Right renal cortex interstitium (tissue), 3 donors: Measurements from ENCODE around the gene PCCA. TPM values are rescaled to one million over a fixed set of nuclear protein-coding genes. Genes with fewer than 3 reads are reported as not detected.

Source experiments
- DNase-seq, 3 donors: peaks; one replicate each; pipeline ENCODE4 v3.0.0-alpha.2; 2013; ENCODE audit warnings: low read depth in 3 of 3, low spot score in 2 of 3
- polyA plus RNA-seq, 3 donors: library from polyadenylated mRNA; unstranded; fragments of 120-200 nt; gene quantifications; one replicate each; pipeline ENCODE4 v1.2.1, GENCODE V29; 2013; ENCODE audit not compliant: insufficient read length in 3 of 3

The PCCA gene
- polyA plus RNA-seq, 3 donors = 66.5 to 73.9 (median 66.7) TPM

DNA sequence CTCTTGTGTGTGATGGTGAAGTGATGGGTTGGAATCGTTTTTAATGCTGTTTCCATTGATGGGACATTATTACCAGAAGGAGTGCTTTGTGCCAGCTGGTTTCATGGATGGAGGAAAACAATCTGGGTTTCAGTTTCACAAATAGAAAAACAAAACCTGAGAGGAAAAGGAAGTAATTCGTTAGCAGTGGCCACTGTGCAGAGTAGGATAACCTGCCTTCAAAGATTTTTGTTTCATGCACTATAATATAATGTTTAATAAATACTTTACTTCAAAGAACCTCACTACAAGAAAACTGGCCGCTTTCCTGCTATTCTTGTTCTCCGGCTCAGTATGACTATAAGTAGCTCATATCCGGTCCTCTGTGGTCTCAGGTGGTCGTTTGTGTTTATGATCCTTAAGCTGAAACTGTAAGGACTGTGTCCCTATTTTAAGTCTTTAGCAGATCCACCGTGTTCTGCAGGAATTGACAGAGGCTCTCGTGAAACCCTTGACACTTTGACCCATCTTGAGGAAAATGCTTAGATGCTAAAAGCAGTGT, 395.0 kb downstream of the PCCA start:
- no peak for DNase-seq

DNA sequence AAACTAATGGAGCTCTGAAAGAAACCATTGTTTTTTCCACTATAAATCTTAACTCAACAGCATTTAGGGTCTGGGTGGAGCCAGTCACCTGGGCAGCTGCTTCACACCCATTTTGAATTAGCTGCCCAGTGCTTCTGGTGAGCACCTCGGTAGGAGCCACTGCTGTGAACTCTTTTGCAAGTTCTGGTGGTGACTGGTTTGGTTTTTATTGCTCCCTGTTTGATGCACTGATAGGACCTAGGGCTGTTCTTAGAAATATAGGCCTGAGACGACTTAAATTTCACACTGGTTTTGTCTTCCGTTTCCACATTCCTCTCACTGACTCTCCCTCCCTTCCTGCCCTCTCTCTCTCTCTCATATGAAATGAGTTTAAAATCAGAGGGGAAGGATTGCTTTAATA, 395.8 kb downstream of the PCCA start:
- no peak for DNase-seq

DNA sequence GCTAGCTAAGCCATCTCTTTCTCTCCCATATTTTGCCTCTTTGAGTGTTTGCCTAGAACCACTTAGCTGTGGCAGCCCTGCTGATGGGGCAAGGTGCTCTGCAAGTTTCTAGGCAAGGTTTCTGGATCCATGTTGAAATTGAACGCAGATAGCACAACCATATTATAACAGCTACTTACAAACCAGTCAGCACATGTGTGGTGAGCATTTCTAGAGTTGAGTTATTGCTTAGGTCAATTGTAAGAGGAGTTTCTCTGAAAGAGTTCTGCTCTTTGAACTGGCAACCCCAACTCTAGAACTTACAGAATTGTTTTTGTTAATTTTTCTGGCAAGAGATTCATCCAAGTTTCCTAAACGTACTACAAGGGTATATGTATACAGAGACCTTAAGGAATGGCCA, 396.4 kb downstream of the PCCA start:
- no peak for DNase-seq

DNA sequence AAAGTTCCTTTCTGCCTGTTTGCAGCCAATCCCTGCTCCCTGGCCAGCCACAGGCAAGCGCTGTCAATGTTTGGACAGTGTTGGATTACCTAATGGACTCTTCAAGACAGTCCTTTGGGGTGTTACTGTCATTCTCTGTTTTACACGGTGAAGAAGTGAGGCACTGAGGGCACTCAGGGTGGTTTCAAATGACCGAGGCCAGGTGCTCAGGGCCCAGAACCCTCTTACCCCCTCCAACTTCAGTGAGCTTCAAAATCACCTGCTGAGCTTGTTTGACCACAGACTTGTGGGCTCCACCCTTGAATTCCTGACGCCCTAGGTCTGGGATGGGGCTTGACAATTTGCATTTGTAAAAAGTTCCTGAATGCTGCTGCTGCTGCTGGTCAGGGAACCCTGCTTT, 401.8 kb downstream of the PCCA start:
- no peak for DNase-seq

- DNase-seq = no peak
Measured at GRCh38 chr13:100491164-100491842, 402.4 kb downstream of the PCCA start.

DNA sequence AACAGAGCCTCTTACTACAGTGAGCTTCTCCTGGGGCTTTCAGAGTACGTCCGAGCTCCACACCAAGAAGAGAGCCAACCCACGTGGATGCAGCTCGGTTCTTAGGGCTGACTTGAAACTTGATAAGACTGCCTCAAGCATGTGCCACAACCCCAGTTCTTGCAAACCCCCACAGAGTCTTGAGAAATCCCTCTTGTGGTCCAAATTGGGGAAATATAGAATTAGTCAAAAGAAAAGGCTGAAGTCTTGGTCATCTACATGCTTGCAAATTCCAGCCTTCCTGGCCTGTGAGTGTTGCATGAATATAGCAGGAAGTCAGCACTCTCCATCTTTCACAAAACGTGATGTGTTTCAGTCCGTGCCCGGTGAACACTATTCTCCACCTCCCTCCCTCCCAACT, 404.5 kb downstream of the PCCA start:
- DNase-seq = no peak

DNA sequence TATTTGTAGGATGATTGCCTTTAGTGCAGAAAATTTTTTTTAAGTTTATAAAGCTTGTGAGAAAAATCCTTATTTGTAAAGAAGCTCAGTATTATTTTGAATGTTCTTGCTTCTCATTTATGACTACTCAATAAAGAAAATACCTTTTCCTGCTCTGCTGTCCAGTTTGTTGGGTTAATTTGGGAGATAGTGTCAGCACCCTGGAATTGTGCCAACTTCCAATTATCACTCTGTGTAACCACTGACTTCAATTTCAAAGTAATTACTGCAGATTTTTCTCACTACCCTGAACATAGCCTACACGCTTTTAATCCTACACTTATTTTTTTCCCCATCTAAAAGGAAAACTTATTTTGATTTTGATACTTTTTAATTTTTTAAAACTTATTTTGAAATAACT, 406.6 kb downstream of the PCCA start:
- DNase-seq = no peak

- DNase-seq = no peak
Measured at GRCh38 chr13:100497389-100497788, 408.5 kb downstream of the PCCA start.

GRCh38 chr13:100502446-100502845, 413.6 kb downstream of the PCCA start:
- DNase-seq = no peak

DNA sequence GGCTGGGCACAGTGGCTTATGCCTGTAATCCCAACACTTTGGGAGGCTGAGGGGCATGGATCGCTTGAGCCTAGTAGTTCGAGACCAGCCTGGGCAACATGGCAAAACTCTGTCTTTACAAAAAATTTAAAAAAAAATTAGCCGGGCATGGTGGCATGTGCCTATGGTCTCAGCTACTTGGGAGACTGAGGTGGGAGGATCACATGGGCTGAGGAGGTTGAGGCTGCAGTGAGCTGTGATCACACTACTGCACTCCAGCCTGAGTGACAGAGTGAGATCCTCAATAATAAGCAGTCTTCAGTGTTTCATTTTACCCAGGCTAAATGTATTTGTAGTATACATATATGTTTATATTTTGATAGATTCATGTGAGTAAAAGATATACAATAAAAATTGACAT, 414.7 kb downstream of the PCCA start:
- no peak for DNase-seq

DNA sequence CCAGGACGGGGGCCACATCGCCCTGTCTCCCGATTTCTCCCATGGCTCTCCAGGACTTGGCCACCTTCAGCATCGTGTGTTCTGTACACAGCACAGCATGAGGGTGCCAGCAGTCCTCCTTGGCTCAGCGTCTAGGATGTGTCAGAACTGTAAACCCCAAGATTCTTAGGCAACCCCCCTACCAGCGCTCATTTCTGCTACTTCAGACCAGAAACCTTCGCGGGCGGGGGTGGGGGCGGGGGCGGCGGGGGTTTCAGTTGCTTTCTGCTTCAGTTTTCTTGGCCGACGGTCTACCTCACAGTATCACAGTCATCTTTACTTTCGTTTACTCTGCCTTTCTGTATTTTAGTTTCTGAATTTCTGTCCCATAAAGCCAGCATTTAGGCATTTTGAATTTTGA, 417.3 kb downstream of the PCCA start:
- no peak for DNase-seq

GRCh38 chr13:100506600-100507422, 417.9 kb downstream of the PCCA start:
- no peak for DNase-seq

- DNase-seq = no peak
Measured at GRCh38 chr13:100508455-100508854, 419.6 kb downstream of the PCCA start.

DNA sequence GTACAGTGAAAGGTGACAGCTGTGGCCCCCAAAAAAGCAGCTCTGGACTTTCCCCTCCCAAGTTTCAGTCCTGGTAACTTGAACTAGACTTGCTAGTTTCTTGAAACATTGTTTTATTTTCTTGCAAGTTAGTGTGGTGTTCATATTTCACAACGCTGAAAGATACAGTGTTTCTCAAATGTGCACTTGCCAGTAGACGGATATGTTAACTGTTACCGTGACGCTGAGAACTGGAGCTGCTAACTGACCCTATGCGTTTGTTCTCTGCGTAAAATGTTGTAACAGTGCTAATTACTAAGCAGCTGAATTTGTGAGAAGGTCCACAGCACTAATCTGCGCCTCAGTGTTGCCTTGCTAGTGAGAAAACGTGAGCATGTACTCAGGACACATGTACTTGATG, 420.1 kb downstream of the PCCA start:
- DNase-seq = no peak

DNA sequence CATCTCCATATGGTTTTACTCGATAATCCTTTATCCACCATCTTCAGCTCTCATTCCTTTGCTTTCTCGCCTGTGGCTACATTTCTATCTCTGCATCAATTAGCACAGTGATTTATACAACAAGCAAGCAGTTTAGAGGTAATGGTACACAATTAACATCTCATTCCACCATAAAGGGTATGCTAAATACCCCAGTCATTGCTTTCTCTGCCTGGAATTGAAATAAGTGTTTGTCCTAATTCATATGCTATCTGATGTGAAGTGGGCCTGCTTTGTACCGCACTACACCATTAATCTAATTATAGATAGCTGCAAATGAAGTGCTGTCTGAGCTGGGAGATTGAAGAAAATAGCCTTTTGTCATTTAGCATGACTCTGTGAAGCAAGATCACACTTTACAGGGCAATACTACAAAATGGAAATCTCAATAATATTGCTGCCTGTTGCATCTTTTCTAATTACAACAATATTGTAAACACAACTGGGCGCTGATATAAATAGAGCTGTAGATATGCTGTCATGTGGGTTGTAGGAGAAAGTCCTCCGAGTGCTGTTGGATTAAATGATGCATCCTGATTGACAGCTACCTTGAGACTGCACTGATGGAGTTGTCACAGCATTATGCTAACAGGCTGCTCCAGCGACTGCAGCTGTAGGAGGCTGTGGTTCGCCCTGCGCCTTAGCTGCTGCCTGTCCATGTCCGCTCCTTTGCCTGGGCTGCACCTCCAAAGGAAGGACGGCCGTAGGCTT, 421.5 kb downstream of the PCCA start:
- no peak for DNase-seq

- no peak for DNase-seq
Measured at GRCh38 chr13:100511466-100511865, 422.6 kb downstream of the PCCA start.

DNA sequence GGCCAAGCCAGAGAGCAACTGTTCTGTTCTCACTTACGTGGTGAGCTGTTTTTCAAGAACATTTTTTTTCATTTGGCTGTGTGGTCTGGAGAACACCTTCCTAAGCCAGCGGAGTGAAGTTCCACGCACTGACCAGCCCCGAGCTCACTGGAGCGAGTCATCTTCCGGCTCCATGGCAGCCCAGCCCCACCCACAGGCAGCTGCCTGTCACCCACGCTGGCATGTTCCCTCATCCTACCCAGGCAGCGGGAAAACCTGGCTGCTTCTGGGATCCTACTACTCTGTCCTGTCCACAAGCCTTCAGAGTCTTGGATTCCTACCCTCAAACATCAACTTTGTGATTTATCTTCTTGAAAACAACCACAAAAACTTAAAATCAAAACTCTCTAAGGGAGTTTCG, 423.5 kb downstream of the PCCA start:
- no peak for DNase-seq

- DNase-seq = no peak
Measured at GRCh38 chr13:100513171-100513570, 424.3 kb downstream of the PCCA start.

DNA sequence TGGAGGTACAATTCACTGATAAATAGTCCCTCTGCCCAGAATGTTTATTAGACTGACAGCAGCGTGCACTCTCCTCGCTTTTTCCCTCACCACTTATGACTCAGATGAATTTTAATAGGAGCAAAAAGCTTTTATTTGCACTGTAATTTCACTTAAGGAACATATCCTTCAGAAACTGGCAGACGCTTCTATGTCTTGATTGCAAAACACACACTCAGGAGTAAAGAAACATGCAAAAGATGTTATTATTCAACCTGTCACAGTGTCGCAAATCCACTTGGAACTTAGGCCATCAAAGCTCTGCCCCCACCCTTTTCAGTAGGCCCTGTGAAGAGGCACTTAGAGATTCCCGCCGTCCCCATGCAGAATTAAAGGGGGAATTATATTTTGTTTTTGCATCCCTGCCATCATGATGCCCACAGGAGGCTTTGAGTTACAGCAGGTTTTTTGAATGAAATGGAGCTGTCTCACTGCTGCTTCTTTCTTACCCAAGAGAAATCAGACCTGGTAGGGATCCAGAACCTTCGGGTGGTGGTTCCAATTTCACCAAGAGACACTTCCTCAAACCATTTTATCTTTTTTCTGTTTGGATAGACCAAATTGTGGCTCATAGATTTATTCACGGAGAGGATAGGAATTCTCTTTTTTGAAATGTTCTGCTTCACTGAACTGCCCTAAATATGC, 425.2 kb downstream of the PCCA start:
- DNase-seq = no peak

GRCh38 chr13:100514788-100515409, 426.0 kb downstream of the PCCA start:
- no peak for DNase-seq
